SK-N-MC (cell line): ENCODE results near the gene PTPRG.

Experiments
- EZH2 ChIP-seq: fragments of 200-600 bp; sonication (generic); IDR thresholded peaks from one replicate; pipeline ENCODE4 v1.6.1; 2017; ENCODE audit warnings: antibody characterized with exemption
- FOXP2 ChIP-seq: optimal IDR thresholded peaks from 2 replicates; pipeline ENCODE3; 2011; ENCODE audit warnings: mild to moderate bottlenecking, moderate library complexity; ENCODE audit not compliant: insufficient read depth; ENCODE audit errors: extremely low read length, control extremely low read depth
- POLR2AphosphoS5 ChIP-seq: IDR thresholded peaks from 2 replicates; pipeline ENCODE4 v1.6.1; 2012; ENCODE audit warnings: mild to moderate bottlenecking, low read depth, low read length, borderline replicate concordance

- no peak for TF ChIP-seq EZH2
- no peak for TF ChIP-seq POLR2AphosphoS5
- TF ChIP-seq FOXP2 = no peak
Observed at GRCh38 chr3:61841988-61842387, 280.6 kb downstream of the PTPRG start.
